WERI-Rb-1 (cell line): ENCODE measurements around the gene VAPA.
A peak's percentile ranks its signal among the peaks of the same experiment; 100 is the strongest.

Source experiments
- DNase-seq: peaks from one replicate; pipeline ENCODE4 v3.0.0-alpha.2; 2020
- H3K27ac ChIP-seq: fragments of 250-450 bp; sonication (Bioruptor Pico); 2 replicates; pipeline ENCODE4 v1.5.1; 2020; ENCODE audit warnings: mild to moderate bottlenecking, moderate library complexity
- H3K27me3 ChIP-seq: fragments of 250-450 bp; sonication (Bioruptor Pico); 2 replicates; pipeline ENCODE4 v1.5.1; 2021; ENCODE audit warnings: mild to moderate bottlenecking, low read depth, moderate library complexity; ENCODE audit not compliant: insufficient read depth, severe bottlenecking
- H3K36me3 ChIP-seq: fragments of 250-450 bp; sonication (Bioruptor Pico); 2 replicates; pipeline ENCODE4 v1.5.1; 2020; ENCODE audit warnings: mild to moderate bottlenecking, moderate library complexity
- H3K4me3 ChIP-seq: 2 replicates; pipeline ENCODE4 v1.5.1; 2011; ENCODE audit warnings: low read depth, mild to moderate bottlenecking, control low read depth, low read length
- H3K9me3 ChIP-seq: fragments of 250-450 bp; sonication (Bioruptor Pico); 2 replicates; pipeline ENCODE4 v1.5.1; 2021; ENCODE audit warnings: mild to moderate bottlenecking, moderate library complexity; ENCODE audit not compliant: severe bottlenecking
- TF ChIP-seq, protein P1 (sequence below): IDR thresholded peaks from 2 replicates; pipeline ENCODE4 v1.5.1; 2011; ENCODE audit warnings: low read depth, mild to moderate bottlenecking, control low read depth, inconsistent platforms, low read length

The VAPA gene

DNA sequence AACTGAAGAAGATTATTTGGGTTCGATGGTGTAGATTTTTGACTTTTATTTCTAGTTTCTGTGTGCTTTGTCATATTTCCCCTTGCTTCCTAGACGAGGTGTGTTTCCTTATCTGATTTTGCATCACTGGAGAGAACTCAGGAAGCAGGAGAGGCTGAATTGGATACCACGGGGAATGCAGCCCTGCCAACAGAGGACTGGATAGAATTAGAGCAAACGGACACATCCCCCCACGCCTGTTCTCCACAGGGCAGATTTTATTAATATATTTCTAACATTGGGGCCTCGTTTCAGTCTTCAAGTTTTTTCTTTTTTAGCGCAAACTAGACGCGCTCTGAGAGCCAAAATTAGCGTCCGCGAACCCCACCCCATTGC, 678 bp upstream of the VAPA start:
- Histone ChIP-seq H3K27ac (peak overlapping the region; percentile 97), H3K27me3 (no peaks in the 10 kb centered on the region)
- TF ChIP-seq, protein P1, sequence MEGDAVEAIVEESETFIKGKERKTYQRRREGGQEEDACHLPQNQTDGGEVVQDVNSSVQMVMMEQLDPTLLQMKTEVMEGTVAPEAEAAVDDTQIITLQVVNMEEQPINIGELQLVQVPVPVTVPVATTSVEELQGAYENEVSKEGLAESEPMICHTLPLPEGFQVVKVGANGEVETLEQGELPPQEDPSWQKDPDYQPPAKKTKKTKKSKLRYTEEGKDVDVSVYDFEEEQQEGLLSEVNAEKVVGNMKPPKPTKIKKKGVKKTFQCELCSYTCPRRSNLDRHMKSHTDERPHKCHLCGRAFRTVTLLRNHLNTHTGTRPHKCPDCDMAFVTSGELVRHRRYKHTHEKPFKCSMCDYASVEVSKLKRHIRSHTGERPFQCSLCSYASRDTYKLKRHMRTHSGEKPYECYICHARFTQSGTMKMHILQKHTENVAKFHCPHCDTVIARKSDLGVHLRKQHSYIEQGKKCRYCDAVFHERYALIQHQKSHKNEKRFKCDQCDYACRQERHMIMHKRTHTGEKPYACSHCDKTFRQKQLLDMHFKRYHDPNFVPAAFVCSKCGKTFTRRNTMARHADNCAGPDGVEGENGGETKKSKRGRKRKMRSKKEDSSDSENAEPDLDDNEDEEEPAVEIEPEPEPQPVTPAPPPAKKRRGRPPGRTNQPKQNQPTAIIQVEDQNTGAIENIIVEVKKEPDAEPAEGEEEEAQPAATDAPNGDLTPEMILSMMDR = no peak

DNA sequence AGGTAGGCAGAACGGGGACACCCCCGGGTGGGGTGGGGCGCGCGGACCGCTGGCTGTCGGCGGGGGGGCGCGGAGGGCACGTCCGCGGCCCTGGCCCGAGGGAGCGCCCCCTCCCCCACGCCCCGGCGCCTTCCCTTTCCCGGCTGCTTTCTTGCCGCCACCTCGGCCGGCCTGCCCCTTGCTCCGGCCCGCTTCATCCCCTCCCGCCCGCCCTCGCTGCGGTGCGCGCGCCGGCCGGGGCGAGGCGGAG, 443 bp downstream of the VAPA start:
- H3K27me3 ChIP-seq = no peaks in the 10 kb centered on the region

More for the DNA sequence above, 678 bp upstream of the VAPA start:
- no peak for DNase-seq
- peaks cover 2% of the 10 kb centered on the region; the same call in 1 of the 2 replicates for H3K36me3 ChIP-seq
- H3K9me3 ChIP-seq = peaks cover 3% of the 10 kb centered on the region
- H3K4me3 ChIP-seq = peak overlapping the region; percentile 89

GRCh38 chr18:9914584-9915290, 921 bp downstream of the VAPA start:
- Histone ChIP-seq H3K9me3 (peaks cover 3% of the 10 kb centered on the region), H3K4me3 (peak overlapping the region; percentile 89), H3K27ac (peak overlapping the region; percentile 97), H3K27me3 (no peaks in the 10 kb centered on the region), H3K36me3 (peaks cover 2% of the 10 kb centered on the region; the same call in 1 of the 2 replicates)
- DNase-seq = peak; percentile 20
- TF ChIP-seq, protein P1 = no peak

More for the DNA sequence above, 443 bp downstream of the VAPA start:
- Histone ChIP-seq H3K4me3 (peak overlapping the region; percentile 89), H3K9me3 (peaks cover 3% of the 10 kb centered on the region), H3K36me3 (peaks cover 2% of the 10 kb centered on the region; the same call in 1 of the 2 replicates), H3K27ac (peak overlapping the region; percentile 97)
- TF ChIP-seq, protein P1 = no peak
- no peak for DNase-seq

DNA sequence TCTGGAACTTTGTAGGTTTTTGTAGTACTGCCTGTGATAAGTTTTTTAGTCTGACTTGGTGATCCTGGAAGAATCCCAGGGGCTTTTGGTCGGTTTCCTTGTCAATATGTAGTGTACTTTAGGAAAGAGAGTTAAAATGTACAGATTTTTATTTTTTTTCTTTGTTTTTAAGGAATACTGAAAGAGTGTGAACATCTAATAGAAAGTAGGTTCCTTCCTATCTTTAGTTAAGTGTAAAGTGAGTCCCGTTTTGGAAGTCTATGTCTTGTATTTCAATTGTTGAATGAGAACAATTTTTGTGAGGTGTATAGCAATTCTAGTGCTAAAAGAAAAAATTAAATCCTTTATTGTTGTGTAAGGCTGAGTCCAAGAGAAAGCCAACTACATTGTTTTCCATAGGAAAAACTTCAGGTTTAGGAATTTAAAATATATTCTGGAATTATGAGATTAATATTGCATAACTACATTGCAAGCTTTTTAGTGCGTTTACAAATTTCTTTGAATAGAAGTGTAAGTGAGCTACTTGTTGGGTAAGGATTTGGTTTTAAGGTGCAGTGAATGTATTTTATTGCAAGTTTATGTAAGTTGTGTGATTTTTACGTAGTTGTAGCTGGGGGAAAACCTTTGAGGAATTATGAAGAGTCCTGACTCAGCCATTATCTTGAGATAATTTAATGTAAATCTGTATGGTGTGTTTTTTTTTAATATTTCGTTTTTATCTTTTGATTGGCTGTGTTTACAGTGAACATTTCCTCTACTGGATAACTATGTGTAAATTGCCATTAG, 1.7 kb downstream of the VAPA start:
- TF ChIP-seq, protein P1 = no peak

GRCh38 chr18:9916077-9916639, 2.3 kb downstream of the VAPA start:
- Histone ChIP-seq H3K27ac (no peak overlapping the region), H3K36me3 (peaks cover 2% of the 10 kb centered on the region; the same call in 1 of the 2 replicates), H3K9me3 (peaks cover 3% of the 10 kb centered on the region), H3K4me3 (no peak overlapping the region), H3K27me3 (no peaks in the 10 kb centered on the region)
- no peak for DNase-seq
- TF ChIP-seq, protein P1 = no peak

More for the DNA sequence above, 1.7 kb downstream of the VAPA start:
- no peak for DNase-seq
- H3K27ac ChIP-seq = peak overlapping the region; percentile 97
- no peaks in the 10 kb centered on the region for H3K27me3 ChIP-seq
- H3K36me3 ChIP-seq = peaks cover 2% of the 10 kb centered on the region; the same call in 1 of the 2 replicates
- H3K4me3 ChIP-seq = peak overlapping the region; percentile 89
- H3K9me3 ChIP-seq = peaks cover 3% of the 10 kb centered on the region
